ENCODE results near the gene HNRNPAB.

Gene HNRNPAB

DNA sequence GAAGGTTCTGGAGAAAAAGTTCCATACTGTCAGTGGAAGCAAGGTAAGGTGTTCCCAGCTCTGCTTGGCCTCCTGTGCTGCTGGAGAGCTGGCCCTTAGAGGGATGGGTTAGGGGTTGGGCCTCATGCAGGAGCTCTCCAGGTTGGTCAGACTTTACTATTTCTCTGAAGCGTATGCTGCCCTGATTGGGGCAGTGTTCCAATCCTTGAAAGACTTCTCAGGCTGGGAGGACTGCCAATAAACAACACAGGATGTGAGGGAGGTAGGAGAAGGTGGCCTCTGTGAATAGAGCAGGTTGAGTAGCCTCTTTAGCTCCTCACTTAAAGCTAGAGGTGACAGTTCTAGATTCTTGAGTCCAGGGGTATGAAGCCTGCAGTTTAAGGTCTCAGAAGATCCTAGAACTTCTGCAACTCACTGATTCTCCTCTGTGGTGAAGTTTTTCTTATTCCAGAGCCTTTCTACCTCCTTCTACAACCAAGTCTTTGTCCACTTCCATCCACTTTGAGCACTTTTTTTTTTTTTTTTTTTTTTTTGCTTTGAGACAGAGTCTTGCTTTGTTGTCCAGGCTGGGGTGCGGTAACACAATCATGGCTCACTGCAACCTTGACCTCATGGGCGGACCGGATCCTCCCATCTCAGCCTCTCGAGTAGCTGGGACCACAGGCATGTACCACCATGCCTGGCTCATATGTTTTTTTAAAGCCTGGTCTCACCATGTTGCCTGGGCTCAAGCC lies 3.0 kb downstream of the HNRNPAB start:
- Histone ChIP-seq H3F3A (ENCODE audit: insufficient read depth, low read length) (peaks cover 39% of the 10 kb centered on the region), H3K9me2 (replicated peaks; ENCODE audit: insufficient read depth, low read length) (no peaks in the 10 kb centered on the region), H3K4me1 (ENCODE audit: low read length) (peaks cover 13% of the 10 kb centered on the region), H3K9ac (ENCODE audit: low read length) (no peak overlapping the region; the same call in 1 of the 2 replicates), H3K36me3 (replicated peaks; ENCODE audit: insufficient read depth, low read length) (peaks cover 47% of the 10 kb centered on the region), H2AFZ (ENCODE audit: low read length) (no peak overlapping the region), H3K27me3 (replicated peaks; ENCODE audit: insufficient read depth, low read length) (no peaks in the 10 kb centered on the region), H3K4me3 (ENCODE audit: low read length) (no peak overlapping the region), H3K79me2 (ENCODE audit: low read length) (peaks cover 73% of the 10 kb centered on the region), H3K27ac (ENCODE audit: low read length) (no peak overlapping the region), H3K4me2 (ENCODE audit: low read depth, low read length) (no peak overlapping the region), H3K9me3 (replicated peaks; ENCODE audit: insufficient read depth, low read length) (no peaks in the 10 kb centered on the region), H4K20me1 (ENCODE audit: insufficient read depth, low read length) (peaks cover 54% of the 10 kb centered on the region)
- TF ChIP-seq EZH2 (optimal IDR thresholded peaks at IDR 0.05; ENCODE audit: low read depth, low read length) (no peak), EZH2phosphoT487 (IDR thresholded peaks at IDR 0.05; ENCODE audit: low read length) (no peak)
- TF ChIP-seq, protein P1, sequence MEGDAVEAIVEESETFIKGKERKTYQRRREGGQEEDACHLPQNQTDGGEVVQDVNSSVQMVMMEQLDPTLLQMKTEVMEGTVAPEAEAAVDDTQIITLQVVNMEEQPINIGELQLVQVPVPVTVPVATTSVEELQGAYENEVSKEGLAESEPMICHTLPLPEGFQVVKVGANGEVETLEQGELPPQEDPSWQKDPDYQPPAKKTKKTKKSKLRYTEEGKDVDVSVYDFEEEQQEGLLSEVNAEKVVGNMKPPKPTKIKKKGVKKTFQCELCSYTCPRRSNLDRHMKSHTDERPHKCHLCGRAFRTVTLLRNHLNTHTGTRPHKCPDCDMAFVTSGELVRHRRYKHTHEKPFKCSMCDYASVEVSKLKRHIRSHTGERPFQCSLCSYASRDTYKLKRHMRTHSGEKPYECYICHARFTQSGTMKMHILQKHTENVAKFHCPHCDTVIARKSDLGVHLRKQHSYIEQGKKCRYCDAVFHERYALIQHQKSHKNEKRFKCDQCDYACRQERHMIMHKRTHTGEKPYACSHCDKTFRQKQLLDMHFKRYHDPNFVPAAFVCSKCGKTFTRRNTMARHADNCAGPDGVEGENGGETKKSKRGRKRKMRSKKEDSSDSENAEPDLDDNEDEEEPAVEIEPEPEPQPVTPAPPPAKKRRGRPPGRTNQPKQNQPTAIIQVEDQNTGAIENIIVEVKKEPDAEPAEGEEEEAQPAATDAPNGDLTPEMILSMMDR (IDR thresholded peaks at IDR 0.05; ENCODE audit: low read length), result no peak
- no peak for DNase-seq

DNA sequence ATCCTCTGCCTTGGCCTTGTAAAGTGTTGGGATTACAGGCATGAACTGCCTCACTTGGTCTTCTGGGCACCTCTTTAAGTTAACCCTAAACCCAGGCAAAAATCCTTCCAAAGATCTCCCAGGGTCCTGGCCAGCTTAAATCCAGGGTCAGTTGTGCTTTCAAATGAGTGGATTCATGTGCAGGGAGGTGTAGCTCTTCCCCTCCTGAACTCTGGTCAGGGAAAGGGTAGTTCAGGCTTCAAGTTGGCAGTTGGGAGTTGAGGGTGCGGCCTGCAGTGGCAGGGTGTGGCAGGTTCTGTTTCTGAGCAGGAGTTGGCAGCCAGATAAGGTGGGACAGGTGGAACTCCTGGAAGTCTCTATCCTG lies 3.6 kb downstream of the HNRNPAB start:
- Histone ChIP-seq H3K27ac (ENCODE audit: low read length) (no peak overlapping the region), H3K9me3 (replicated peaks; ENCODE audit: insufficient read depth, low read length) (no peaks in the 10 kb centered on the region), H3K36me3 (replicated peaks; ENCODE audit: insufficient read depth, low read length) (peaks cover 47% of the 10 kb centered on the region), H3K4me3 (ENCODE audit: low read length) (no peak overlapping the region), H3K4me1 (ENCODE audit: low read length) (peaks cover 13% of the 10 kb centered on the region), H3F3A (ENCODE audit: insufficient read depth, low read length) (peaks cover 39% of the 10 kb centered on the region), H4K20me1 (ENCODE audit: insufficient read depth, low read length) (peaks cover 54% of the 10 kb centered on the region), H3K4me2 (ENCODE audit: low read depth, low read length) (no peak overlapping the region), H3K9me2 (replicated peaks; ENCODE audit: insufficient read depth, low read length) (no peaks in the 10 kb centered on the region), H3K9ac (ENCODE audit: low read length) (no peak overlapping the region; the same call in 1 of the 2 replicates), H3K27me3 (replicated peaks; ENCODE audit: insufficient read depth, low read length) (no peaks in the 10 kb centered on the region), H3K79me2 (ENCODE audit: low read length) (peaks cover 73% of the 10 kb centered on the region), H2AFZ (ENCODE audit: low read length) (no peak overlapping the region)
- DNase-seq, result no peak
- TF ChIP-seq, protein P1 (IDR thresholded peaks at IDR 0.05; ENCODE audit: low read length), result no peak
- TF ChIP-seq EZH2 (optimal IDR thresholded peaks at IDR 0.05; ENCODE audit: low read depth, low read length), result no peak
- no peak for TF ChIP-seq EZH2phosphoT487 (IDR thresholded peaks at IDR 0.05; ENCODE audit: low read length)

DNA sequence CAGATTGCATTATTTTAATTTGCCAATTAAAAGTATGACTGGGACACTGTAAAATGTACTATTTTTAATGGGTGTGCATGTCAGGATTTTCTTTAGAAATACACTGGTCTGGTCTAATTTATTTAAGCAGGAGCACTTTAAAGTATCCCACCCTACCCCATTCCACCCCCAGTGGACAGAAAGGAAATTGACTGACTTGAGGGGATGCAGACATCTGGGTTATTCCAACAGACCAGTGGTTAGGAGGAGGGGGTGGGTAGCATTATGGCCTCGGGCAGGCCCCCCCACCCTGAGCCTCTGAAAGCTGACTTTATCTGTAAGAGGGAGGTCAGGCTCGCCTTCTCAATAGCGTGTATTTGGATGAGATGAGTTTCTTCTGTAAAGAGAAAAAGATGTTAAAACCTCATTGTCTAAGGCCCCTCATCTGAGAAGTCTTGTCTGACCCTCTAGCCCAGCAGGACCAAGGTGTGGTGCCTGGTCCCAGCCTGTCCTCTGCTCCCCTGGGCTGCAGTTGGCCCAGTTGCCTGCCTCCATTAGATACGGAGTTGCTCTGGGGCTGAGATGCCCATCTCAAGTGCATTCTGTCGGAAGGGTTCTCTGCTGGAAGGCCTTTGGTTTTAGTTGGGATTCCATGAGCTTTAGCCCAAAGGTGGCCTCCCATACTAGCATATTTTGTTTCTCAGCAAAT lies 4.4 kb downstream of the HNRNPAB start:
- no peak overlapping the region for H3K27ac ChIP-seq (ENCODE audit: low read length)
- H3K27me3 ChIP-seq (replicated peaks; ENCODE audit: insufficient read depth, low read length), result no peaks in the 10 kb centered on the region
- H3K4me1 ChIP-seq (ENCODE audit: low read length), result peaks cover 13% of the 10 kb centered on the region
- H3K9ac ChIP-seq (ENCODE audit: low read length), result no peak overlapping the region
- peaks cover 54% of the 10 kb centered on the region for H4K20me1 ChIP-seq (ENCODE audit: insufficient read depth, low read length)
- no peaks in the 10 kb centered on the region for H3K9me2 ChIP-seq (replicated peaks; ENCODE audit: insufficient read depth, low read length)
- H3K4me3 ChIP-seq (ENCODE audit: low read length), result no peak overlapping the region
- H3K4me2 ChIP-seq (ENCODE audit: low read depth, low read length), result no peak overlapping the region
- no peak for DNase-seq
- H3K36me3 ChIP-seq (replicated peaks; ENCODE audit: insufficient read depth, low read length), result peaks cover 51% of the 10 kb centered on the region
- no peaks in the 10 kb centered on the region for H3K9me3 ChIP-seq (replicated peaks; ENCODE audit: insufficient read depth, low read length)
- TF ChIP-seq EZH2 (optimal IDR thresholded peaks at IDR 0.05; ENCODE audit: low read depth, low read length) (no peak), EZH2phosphoT487 (IDR thresholded peaks at IDR 0.05; ENCODE audit: low read length) (no peak)
- TF ChIP-seq, protein P1 (IDR thresholded peaks at IDR 0.05; ENCODE audit: low read length), result peak; percentile 18
- no peak overlapping the region for H2AFZ ChIP-seq (ENCODE audit: low read length)
- peaks cover 39% of the 10 kb centered on the region for H3F3A ChIP-seq (ENCODE audit: insufficient read depth, low read length)
- peaks cover 73% of the 10 kb centered on the region for H3K79me2 ChIP-seq (ENCODE audit: low read length)
